ENCODE results near the gene CCDC85A.

GRCh38 chr2:56170988-56171387 lies 12.8 kb upstream of the CCDC85A start:
- TF ChIP-seq CTCF (IDR thresholded peaks at IDR 0.05) (no peak), POLR2A (IDR thresholded peaks at IDR 0.05) (no peak)
